ENCODE data around the gene SVOPL.
A peak's percentile ranks its signal among the peaks of the same experiment; 100 is the strongest.
"Not testable (repeated sequence)": the region's sequence is repeated elsewhere in the genome, so short reads cannot be mapped to it uniquely, and the experiment has no call there.

The SVOPL gene

GRCh38 chr7:138699661-138700060 is 1.5 kb downstream of the SVOPL start:
- DNase-seq, result no peak

- no peak for DNase-seq
Measured at GRCh38 chr7:138698281-138698680, 2.9 kb downstream of the SVOPL start.

- DNase-seq, result no peak
Measured at GRCh38 chr7:138697535-138698182, 3.5 kb downstream of the SVOPL start.

GRCh38 chr7:138695776-138696175 is 5.4 kb downstream of the SVOPL start:
- DNase-seq, result not testable (repeated sequence)

GRCh38 chr7:138695106-138695505 is 6.1 kb downstream of the SVOPL start:
- DNase-seq, result no peak

- DNase-seq, result no peak
Measured at GRCh38 chr7:138691178-138691577, 10.0 kb downstream of the SVOPL start.

- no peak for DNase-seq
Measured at GRCh38 chr7:138690495-138690894, 10.7 kb downstream of the SVOPL start.

GRCh38 chr7:138688037-138688436 is 13.1 kb downstream of the SVOPL start:
- DNase-seq, result not testable (repeated sequence)

GRCh38 chr7:138684340-138684739 is 16.8 kb downstream of the SVOPL start:
- no peak for DNase-seq

- DNase-seq, result no peak
Measured at GRCh38 chr7:138679793-138680192, 21.4 kb downstream of the SVOPL start.

GRCh38 chr7:138670594-138670993 is 30.6 kb downstream of the SVOPL start:
- DNase-seq, result no peak

- no peak for DNase-seq
Measured at GRCh38 chr7:138669364-138669763, 31.8 kb downstream of the SVOPL start.

GRCh38 chr7:138668946-138669345 is 32.2 kb downstream of the SVOPL start:
- DNase-seq, result no peak

- no peak for DNase-seq
Measured at GRCh38 chr7:138668229-138668596, 32.9 kb downstream of the SVOPL start.

GRCh38 chr7:138667535-138668228 is 33.5 kb downstream of the SVOPL start:
- no peak for DNase-seq

- no peak for DNase-seq
Measured at GRCh38 chr7:138666385-138666784, 34.8 kb downstream of the SVOPL start.

- DNase-seq, result no peak
Measured at GRCh38 chr7:138665669-138666140, 35.5 kb downstream of the SVOPL start.

- DNase-seq, result peak; percentile 19
Measured at GRCh38 chr7:138665249-138665648, 35.9 kb downstream of the SVOPL start.

GRCh38 chr7:138663725-138664710 is 37.1 kb downstream of the SVOPL start:
- DNase-seq, result peak; percentile 81

GRCh38 chr7:138662991-138663320 is 38.2 kb downstream of the SVOPL start:
- DNase-seq, result no peak

- DNase-seq, result no peak
Measured at GRCh38 chr7:138662076-138662990, 38.8 kb downstream of the SVOPL start.

GRCh38 chr7:138661069-138661635 is 40.0 kb downstream of the SVOPL start:
- no peak for DNase-seq

Measured in eye (tissue), 1 donor.